ENCODE data around the gene KHDC1L. TPM values are rescaled to one million over a fixed set of nuclear protein-coding genes. Genes with fewer than 3 reads are reported as not detected.
"Not testable (repeated sequence)": the region's sequence is repeated elsewhere in the genome, so short reads cannot be mapped to it uniquely, and the experiment has no call there.

The KHDC1L gene
- polyA plus RNA-seq, 10 donors = 0.23 to 0.59 (median 0.41) TPM; not detected in 6

- no peak for DNase-seq
Measured at GRCh38 chr6:73207221-73207837, 18.0 kb downstream of the KHDC1L start.

GRCh38 chr6:73204252-73204651, 21.0 kb downstream of the KHDC1L start:
- no peak for DNase-seq

GRCh38 chr6:73203098-73203497, 22.2 kb downstream of the KHDC1L start:
- DNase-seq = no peak

- no peak for DNase-seq
Measured at GRCh38 chr6:73200735-73201134, 24.6 kb downstream of the KHDC1L start.

GRCh38 chr6:73200247-73200646, 25.0 kb downstream of the KHDC1L start:
- no peak for DNase-seq

GRCh38 chr6:73194744-73195143, 30.6 kb downstream of the KHDC1L start:
- DNase-seq = no peak

GRCh38 chr6:73193302-73193701, 32.0 kb downstream of the KHDC1L start:
- DNase-seq = not testable (repeated sequence)

GRCh38 chr6:73182021-73182607, 43.2 kb downstream of the KHDC1L start:
- DNase-seq = no peak

GRCh38 chr6:73180763-73181619, 44.3 kb downstream of the KHDC1L start:
- DNase-seq = peak; percentile 46 to 67 (median 52)

GRCh38 chr6:73180076-73180738, 45.1 kb downstream of the KHDC1L start:
- DNase-seq = no peak

- DNase-seq = no peak
Measured at GRCh38 chr6:73177221-73177944, 47.9 kb downstream of the KHDC1L start.

- DNase-seq = no peak
Measured at GRCh38 chr6:73176057-73176456, 49.2 kb downstream of the KHDC1L start.

- DNase-seq = no peak
Measured at GRCh38 chr6:73174646-73175045, 50.6 kb downstream of the KHDC1L start.

Other genes starting within 250 kb of the KHDC1L start
- gene KHDC1, start 37.7 kb upstream of the KHDC1L start, polyA plus RNA-seq (ENCODE audit: insufficient read length in 10 of 10) = 1 to 10 TPM; 3.2 to 5.9 (median 4.5) TPM
- not detected for gene DPPA5, start 128.8 kb upstream of the KHDC1L start, polyA plus RNA-seq (ENCODE audit: insufficient read length in 10 of 10)
- gene KHDC3L, start 137.2 kb upstream of the KHDC1L start, polyA plus RNA-seq (ENCODE audit: insufficient read length in 10 of 10) = under 1 TPM in 1 of 10 donors, not detected in 9; 0.15 TPM
- under 1 TPM in 2 of 10 donors, not detected in 8; 0.33 to 0.35 TPM for gene OOEP, start 144.4 kb upstream of the KHDC1L start, polyA plus RNA-seq (ENCODE audit: insufficient read length in 10 of 10)
- under 1 TPM; 0.19 to 0.70 (median 0.48) TPM for gene DDX43, start 169.3 kb upstream of the KHDC1L start, polyA plus RNA-seq (ENCODE audit: insufficient read length in 10 of 10)
- gene CGAS, start 226.8 kb upstream of the KHDC1L start, polyA plus RNA-seq (ENCODE audit: insufficient read length in 10 of 10) = 1 to 10 TPM; 3.7 to 5.8 (median 4.6) TPM
- 10 to 100 TPM; 13.6 to 24.1 (median 19.1) TPM for gene MTO1, start 236.2 kb upstream of the KHDC1L start, polyA plus RNA-seq (ENCODE audit: insufficient read length in 10 of 10)

Measured in muscle of back (tissue), 11 donors.